GM21529 (cell line): Measurements from ENCODE around the gene DTX2.
"Not testable (repeated sequence)": the region's sequence is repeated elsewhere in the genome, so short reads cannot be mapped to it uniquely, and the experiment has no call there.

Experiments
- ATAC-seq: cut with Tn5 transposase; IDR thresholded peaks from one replicate; pipeline ENCODE4 v1.9.1; 2021; ENCODE audit not compliant: unreplicated experiment

Gene DTX2

DNA sequence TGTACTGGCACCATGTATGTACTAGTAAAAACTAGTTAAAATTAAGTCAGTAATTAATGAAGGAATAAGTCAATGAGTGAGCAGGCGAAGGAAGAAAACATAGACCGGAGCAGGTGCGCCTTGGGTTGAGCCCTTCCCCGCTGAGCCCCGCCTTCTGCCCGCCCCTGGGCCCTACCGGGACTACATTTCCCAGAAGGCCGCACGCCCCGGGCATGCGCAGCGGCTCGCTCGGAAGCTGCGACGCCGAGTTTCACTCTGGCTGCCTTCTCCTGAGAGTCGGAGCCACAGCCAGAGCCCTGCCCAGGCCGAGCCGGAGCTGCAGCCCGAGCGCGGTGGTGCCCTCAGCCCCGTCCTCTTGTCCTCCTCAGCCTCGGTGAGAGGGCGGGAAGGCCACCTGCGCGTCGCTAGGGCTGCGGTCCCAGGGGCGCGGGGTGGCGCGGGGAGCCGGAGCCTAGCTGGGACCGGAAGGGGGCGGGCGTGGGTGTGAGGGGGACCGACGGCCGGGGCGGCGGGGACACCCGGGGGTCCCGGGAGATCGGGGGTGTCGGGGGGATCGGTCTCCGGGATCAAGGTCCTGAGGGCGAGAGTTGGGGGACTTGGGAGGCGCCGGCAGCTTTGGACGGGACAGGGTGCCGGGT, at the start of gene DTX2:
TSS of gene DTX2 (plus strand) at position 246 of the 638 bp plus-strand sequence. CDS start 18,801 bp downstream, outside the sequence.
- ATAC-seq: peak; percentile 96

DNA sequence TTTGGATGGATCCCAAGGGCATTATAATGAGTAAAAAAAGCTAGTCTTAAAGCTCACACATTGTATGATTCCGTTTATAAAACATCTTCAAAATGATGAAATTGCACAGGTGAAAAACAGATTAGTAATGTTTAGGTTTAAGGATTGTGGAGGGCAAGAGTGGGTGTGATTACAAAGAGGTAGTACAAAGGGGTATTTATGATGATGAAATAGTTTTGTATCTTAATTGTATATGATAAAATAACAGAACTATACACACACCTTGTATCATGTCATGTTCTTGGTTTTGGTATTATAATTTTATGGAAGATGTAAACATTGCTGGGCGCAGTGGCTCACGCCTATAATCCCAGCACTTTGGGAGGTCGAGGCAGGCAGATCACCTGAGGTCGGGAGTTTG, 49.3 kb upstream of the DTX2 start:
- no peak for ATAC-seq

DNA sequence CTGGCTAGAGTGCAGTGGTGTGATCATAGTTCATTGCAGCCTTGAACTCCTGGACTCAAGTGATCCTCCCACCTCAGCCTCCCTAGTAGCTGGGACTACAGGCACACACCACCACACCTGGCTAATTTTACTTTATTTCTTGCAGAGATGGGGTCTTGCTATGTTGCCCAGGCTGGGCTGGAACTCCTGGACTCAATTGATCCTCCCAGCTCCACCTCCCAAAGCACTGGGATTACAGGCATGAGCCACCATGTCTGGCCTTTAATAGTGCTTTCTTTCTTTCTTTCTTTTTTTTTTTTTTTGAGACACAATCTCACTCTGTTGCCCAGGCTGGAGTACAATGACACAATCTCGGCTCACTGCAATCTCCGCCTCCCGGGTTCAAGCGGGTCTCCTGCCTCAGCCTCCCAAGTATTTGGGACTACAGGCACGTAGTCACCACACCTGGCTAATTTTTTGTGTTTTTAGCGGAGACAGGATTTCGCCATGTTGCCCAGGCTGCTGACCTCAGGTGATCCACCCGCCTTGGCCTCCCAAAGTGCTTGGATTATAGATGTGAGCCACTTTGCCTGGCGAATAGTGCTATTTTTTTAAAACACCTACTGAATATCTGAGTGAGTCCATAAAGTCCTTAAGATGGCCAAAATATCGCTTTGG, 43.7 kb upstream of the DTX2 start:
- ATAC-seq: not testable (repeated sequence)

DNA sequence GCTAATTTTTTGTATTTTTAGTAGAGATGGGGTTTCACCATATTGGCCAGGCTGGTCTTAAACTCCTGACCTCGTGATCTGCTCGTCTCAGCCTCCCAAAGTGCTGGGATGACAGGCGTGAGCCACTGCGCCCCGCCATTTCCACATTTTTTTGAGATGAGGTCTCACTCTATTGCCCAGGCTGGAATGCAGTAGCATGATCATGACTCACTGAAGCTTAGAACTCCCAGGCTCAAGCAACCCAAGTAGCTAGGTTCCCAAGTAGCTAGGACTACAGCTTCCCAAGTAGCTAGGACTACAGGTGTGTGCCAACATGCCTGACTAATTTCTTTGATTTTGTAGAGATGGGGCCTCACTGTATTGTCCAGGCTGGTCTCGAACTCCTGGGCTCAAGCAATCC, 40.4 kb upstream of the DTX2 start:
- not testable (repeated sequence) for ATAC-seq

DNA sequence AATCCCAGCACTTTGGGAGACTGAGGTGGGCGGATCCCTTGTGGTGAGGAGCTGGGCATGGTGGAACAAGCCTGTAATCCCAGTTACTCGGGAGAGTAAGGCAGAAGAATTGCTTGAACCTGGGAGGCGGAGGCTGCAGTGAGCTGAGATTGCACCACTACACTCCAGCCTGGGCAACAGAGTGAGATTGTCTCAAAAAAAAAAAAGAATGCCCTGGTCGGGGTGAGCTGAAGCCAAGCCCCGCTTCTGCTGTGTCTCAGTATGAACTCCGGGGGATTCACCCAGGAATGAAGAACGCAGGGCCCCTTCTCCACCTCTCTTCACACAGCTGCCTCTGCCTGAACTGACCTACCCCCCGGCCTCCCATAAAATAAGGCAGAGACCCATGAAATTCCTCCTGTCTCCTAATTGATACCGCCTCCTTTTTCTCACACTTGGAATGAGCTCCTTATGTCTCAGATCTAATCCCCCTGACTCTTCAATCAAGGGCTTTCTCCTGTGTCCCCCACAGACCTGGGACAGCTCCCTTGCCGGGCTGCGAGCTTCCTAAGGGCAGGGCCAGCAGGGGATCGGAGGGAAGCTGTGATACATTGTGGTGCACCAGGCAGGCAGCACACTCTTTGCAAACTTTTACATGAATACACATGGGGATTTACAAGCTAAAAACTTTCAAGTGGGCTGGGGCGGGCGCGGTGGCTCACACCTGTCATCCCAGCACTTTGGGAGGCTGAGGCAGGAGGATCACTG, 37.7 kb upstream of the DTX2 start:
- no peak for ATAC-seq

DNA sequence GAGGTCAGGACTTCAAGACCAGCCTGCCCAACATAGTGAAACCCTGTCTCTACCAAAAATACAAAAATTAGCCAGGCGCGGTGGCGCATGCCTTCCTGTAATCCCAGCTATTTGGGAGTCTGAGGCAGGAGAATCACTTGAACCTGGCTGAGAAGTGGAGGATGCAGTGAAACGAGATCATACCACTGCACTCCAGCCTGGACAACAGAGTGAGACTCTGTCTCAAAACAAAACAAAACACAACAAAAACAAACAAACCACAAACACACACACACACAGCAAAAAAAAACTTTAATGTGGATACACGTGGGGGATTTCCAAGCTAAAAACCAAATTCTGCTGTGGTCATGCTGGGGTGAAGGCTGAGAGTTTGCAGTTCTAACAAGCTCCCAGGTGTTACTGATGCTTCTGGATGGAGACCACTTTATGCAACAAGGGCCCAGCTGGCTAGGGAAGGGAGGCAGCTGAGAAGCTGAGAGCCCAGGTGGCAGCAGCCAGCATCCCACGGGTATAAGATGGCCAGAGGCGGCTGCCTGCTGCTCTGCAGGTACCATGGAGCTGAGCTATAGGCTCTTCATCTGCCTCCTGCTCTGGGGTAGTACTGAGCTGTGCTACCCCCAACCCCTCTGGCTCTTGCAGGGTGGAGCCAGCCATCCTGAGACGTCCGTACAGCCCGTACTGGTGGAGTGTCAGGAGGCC, 36.9 kb upstream of the DTX2 start, which contains the start of gene ZP3:
TSS of gene ZP3 (plus strand) at position 538 of the 699 bp plus-strand sequence. CDS start at position 553, 15 bp downstream.
- ATAC-seq: peak; percentile 68

DNA sequence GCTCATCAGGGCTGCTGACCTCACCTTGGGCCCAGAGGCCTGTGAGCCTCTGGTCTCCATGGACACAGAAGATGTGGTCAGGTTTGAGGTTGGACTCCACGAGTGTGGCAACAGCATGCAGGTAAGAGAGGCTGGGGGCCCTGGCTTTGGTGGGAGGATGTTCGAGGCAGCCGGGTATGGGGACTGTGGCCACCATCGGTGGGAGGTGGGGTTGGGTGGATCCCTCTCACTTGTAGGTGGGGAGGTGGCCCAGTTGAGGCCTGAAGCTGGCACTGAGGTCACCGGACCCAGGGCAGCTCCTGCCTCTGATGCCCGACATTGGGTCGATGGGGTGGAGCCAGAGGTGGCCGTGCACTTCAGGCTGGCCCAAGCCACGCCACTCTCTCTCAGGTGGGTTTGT, 36.4 kb upstream of the DTX2 start:
- ATAC-seq: no peak

DNA sequence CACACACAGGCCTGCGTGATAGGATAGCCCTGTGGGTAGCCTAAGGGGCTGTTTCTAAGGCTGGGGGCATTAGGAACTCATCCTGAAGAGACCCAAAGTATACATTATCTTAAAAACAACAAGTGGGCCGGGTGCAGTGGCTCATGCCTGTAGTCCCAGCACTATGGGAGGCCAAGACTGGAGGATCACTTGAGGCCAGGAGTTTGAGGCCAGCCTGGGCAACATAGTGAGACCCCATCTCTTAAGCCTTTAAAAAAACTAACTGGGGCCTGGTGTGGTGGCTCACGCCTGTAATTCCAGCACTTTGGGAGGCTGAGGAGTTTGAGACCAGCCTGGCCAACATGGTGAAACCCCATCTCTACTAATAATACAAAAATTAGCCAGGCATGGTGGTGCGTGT, 36.0 kb upstream of the DTX2 start:
- not testable (repeated sequence) for ATAC-seq

DNA sequence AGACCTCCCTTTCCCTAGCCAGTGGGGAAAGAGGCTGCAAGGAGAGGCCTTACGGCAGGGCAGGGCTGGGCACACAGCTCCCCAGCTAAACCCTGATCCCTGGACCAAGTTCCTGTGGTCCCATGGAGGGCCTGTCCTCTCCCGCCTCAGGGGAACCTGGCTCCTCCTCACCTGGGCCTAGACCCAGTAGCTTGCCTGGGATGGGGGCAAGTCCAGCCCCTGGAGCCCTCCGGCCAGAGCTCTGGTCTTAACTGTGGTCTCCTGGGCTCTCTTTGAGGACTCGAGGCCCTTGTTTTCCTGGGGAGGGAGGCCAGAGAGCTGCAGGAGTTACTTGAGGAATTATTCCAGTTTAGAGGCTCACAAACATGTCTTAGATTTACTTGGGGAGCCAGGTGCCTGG, 35.3 kb upstream of the DTX2 start:
- no peak for ATAC-seq

DNA sequence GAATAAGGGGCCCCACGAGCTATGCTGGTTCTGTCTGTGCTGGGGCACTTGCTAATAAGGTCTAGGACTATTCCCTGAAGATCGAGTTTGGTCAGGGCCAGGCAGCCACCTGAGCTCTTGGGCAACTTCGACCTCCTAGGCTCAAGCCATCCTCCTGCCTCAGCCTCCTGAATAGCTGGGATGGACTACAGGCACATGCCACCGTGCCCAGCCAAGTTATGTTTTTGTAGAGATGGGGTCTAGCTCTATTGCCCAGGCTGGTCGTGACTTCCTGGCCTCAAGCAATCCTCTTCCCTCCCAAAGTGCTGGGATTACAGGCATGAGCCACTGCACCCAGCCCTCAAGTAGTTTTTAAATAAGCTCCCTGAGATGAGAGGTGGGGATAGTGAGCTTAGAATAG, 33.9 kb upstream of the DTX2 start:
- ATAC-seq: no peak

DNA sequence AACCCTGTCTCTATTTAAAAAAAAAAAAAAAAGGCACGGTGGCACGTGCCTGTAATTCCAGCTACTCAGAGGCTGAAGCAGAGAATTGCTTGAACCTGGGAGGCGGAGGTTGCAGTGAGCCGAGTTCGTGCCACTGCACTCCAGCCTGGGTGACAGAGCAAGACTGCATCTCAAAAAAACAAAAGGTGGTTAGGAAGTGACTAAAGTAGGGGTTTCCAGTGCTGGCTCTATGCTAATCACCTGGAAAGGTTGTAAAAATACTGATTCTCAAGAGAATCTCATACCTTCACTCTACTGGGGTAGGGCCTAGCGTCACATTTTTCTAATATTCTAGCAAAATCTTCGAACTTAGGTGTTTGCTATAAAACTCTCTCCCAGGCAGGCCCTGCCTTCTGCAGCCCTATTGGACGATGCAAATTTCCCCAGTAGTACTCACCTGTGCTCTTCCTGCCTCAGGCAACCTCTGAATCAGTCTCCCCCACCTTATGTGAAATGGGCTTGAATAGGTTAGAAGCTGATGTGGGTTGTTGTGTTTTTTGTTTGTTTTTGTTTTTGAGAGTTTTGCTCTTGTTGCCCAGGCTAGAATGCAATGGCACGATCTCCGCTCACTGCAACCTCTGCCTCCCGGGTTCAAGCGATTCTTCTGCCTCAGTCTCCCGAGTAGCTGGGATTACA, 33.2 kb upstream of the DTX2 start:
- no peak for ATAC-seq

DNA sequence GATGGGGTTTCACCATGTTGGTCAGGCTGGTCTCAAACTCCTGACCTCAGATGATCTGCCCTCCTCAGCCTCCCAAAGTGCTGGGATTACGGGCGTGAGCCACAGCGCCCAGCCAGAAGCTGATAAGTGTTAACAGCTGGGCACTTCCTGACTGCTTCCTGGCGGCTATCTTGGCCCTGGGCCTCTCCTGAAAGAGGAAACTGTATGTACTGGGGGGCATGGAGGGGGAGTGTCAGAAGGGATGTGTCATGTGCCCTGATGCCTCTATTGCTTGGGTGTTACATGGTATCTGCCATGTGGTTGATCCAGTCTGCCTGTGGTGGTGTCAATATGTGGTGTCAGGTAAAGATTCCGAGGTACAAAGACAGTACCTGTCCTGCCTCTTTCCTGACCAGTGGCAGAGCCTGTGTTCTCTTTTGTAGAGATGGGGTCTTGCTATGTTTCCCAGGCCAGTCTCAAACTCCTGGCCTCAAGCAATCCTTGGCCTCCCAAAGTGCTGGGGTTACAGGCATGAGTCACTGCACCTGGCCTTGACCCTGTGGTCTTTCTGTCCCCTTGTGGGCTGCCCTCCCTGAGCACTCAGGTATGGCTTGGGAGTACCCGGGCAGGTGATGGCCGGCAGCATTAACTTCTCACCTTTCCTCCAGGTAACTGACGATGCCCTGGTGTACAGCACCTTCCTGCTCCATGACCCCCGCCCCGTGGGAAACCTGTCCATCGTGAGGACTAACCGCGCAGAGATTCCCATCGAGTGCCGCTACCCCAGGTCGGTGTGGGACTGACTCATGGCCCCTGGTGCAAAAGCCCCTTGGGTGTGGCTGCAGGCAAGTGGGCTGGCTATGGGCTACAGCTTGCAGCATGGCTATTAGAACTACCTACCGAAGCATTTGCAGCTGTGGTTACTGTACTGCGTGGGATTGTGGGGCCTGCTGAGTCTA, 32.4 kb upstream of the DTX2 start:
- ATAC-seq: no peak

DNA sequence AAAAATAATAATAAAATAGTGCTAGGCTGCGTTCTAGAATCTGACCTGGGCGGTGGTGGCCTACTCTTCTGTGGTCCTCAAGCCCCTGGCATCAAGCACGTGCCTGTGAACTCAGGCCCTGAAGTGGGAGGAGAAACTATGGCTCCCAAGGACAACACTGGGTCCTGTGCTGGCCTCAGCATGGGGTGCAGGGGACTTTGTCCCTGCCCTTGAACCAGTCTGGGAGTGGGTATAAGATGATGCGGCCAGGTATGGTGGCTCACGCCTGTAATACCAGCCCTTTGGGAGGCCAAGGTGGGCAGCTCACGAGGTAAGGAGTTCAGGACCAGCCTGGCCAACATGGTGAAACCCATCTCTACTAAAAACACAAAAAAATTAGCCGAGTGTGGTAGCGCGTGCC, 31.3 kb upstream of the DTX2 start:
- no peak for ATAC-seq

DNA sequence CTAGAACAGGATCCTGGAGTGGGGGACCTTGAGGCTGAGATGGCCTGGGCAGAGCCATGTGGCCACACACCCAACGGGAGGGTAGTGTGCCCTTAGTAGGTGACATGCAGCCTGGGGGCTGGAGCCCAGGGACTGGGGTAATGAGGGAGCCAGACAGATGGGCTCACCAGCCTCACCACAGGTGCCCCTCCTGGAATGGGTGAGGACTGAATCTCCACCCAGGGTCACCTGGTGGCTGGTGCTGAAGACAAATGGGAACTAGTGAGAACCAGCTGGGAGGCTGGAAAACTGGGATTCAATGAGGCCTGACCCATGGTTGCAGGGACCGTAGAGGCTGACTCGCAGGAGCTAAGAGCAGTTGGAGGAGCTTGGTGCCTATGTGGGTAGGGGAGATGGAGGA, 30.7 kb upstream of the DTX2 start:
- ATAC-seq: no peak

DNA sequence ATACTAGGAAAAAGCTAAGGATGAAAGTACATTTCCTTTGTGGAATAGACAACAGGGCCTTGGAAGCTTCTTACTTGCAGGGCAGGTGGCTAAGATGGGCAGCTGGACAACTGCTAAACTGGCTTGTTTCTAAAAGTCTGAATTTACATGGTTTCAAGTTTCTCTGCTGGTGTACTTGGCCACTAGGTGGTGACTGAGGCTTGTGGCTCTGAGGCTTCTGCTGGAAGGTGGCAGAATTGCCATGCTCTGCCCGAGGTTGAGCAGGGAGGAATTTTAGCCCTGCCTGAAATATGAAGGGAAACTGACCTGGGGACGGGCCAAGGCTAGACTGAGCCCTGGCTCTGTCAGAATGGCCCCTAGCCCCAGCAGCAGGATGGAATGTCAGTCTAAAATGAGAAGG, 23.6 kb upstream of the DTX2 start:
- peak; percentile 67 for ATAC-seq

DNA sequence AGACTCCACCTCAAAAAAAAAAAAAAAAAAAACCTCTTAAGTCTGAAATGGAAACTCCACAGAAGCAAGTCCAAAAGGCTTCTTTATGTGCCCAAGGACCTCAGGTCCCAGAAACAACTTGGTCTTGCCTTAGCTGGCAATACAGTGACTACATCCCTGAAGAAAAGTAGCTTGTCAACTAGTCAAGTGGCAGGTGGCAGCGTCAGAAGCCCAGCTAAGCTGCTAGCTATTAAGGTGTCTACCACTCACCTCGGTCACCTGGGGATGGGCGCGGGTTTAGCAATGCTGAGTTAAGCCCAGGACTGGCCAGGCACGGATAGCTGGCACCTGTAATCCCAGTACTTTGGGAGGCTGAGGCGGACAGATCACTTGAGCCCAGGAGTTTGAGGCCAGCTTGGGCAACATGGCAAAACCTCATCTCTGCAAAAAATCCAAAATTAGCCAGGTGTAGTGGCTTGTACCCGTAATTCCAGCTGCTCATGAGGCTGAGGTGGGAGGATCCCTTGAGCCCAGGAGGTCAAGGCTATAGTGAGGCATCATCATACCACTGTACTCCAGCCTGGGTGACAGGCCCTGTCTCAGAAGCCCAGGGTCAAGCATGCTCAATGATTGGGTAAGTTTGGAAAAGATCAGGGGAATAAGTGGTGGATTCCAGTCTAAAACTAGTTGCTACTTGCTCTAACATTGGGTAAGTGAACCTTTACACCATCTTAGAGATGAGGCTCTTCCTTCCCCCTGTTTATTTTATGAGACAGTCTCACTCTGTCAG, 22.2 kb upstream of the DTX2 start:
- ATAC-seq: not testable (repeated sequence)

DNA sequence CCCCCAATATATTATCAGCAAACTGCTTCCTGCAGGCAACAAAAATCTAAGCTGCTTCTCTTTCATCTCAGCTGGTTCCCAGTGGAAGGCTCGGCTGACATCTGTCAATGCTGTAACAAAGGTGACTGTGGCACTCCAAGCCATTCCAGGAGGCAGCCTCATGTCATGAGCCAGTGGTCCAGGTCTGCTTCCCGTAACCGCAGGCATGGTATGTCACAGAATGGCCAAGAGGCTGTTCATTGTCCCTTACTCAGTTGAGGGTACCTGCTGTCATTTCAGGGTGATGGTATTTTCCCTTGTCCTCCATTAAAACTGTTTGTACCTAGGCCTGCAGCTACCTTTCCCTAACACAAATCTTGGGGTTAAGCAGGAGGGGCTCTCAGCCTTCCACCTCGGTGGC, 21.1 kb upstream of the DTX2 start:
- not testable (repeated sequence) for ATAC-seq

DNA sequence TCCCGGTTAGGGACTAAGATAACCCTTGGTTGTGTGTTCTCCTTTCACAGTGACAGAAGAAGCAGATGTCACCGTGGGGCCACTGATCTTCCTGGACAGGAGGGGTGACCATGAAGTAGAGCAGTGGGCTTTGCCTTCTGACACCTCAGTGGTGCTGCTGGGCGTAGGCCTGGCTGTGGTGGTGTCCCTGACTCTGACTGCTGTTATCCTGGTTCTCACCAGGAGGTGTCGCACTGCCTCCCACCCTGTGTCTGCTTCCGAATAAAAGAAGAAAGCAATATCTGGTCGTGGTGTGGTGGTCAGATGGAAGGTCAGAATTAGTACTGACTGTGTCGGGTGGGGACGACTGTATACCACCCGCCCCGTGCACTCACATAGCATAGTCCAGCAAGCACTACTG, 19.7 kb upstream of the DTX2 start:
- ATAC-seq: peak; percentile 43
